Measurements from ENCODE around the gene KCNK5. TPM values are rescaled to one million over a fixed set of nuclear protein-coding genes. Genes with fewer than 3 reads are reported as not detected.
A peak's percentile ranks its signal among the peaks of the same experiment; 100 is the strongest.

The KCNK5 gene
- total and polyA plus RNA-seq, 12 donors, result 0.06 to 1.1 (median 0.25) TPM; not detected in 1

DNA sequence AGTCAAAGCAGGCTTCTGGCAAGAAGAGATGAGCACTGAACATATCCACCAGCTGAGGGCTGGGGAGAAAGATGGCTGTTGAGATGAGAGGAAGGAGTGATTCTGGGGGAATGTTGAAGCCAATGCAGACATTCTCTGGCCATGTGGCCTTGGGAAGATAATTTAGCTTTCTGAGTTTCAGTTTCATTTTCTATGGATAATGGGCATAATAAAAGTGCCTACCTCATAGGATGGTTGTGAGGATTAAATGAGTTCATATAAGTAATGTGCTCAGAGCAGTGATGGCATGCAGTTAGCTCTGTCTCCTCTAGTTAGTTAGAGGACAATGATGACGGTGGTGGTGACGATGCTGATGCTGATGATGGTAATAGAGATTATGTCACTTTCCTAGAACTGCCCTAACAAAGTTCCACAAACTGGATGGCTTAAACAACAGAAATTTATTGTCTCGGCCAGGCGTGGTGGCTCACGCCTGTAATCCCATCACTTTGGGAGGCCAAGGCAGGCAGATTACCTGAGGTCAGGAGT, 18.5 kb upstream of the KCNK5 start:
- no peak overlapping the region for H3K4me3 ChIP-seq
- H3K36me3 ChIP-seq, result no peaks in the 10 kb centered on the region
- H3K27ac ChIP-seq, result no peak overlapping the region
- intact Hi-C loops (cut with DNase I), result no loop called here
- ATAC-seq (no peak), DNase-seq (no peak)
- no peaks in the 10 kb centered on the region for H3K4me1 ChIP-seq
- peaks cover 0 to 6% (median 0%) of the 10 kb centered on the region in 7 donors for H3K27me3 ChIP-seq
- WGBS, 2 donors, result 93 to 94% methylated on average over 5 of the region's 5 CpGs
- TF ChIP-seq, protein P1, sequence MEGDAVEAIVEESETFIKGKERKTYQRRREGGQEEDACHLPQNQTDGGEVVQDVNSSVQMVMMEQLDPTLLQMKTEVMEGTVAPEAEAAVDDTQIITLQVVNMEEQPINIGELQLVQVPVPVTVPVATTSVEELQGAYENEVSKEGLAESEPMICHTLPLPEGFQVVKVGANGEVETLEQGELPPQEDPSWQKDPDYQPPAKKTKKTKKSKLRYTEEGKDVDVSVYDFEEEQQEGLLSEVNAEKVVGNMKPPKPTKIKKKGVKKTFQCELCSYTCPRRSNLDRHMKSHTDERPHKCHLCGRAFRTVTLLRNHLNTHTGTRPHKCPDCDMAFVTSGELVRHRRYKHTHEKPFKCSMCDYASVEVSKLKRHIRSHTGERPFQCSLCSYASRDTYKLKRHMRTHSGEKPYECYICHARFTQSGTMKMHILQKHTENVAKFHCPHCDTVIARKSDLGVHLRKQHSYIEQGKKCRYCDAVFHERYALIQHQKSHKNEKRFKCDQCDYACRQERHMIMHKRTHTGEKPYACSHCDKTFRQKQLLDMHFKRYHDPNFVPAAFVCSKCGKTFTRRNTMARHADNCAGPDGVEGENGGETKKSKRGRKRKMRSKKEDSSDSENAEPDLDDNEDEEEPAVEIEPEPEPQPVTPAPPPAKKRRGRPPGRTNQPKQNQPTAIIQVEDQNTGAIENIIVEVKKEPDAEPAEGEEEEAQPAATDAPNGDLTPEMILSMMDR (IDR thresholded peaks at IDR 0.05), result no peak
- H3K9me3 ChIP-seq, result no peaks in the 10 kb centered on the region

DNA sequence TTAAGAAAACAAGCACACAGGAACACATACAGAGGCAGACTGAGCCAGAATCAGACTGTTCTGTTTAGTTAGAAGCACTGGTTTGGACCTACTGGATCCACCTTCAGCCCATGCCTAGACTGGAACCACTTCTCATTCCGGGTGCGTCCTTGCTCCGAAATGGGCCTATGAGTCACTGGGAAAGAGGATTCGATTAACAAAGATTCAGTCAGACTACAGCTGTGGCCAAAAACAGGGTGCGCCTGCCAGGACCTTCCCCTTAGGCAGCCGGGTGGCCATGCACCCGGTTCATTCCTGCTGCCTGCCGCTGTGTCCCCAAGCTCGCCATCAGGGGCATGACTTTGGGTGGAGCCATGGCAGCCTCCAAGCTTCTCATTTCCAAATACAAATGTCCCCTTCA, 14.5 kb upstream of the KCNK5 start:
- DNase-seq (no peak), ATAC-seq (peak in 3 of 8 donors; percentile 33 to 51 (median 47))
- 77 to 84% methylated on average over 8 to 9 of the region's 9 CpGs for WGBS, 2 donors
- TF ChIP-seq, protein P1 (IDR thresholded peaks at IDR 0.05), result no peak
- no peaks in the 10 kb centered on the region for H3K4me1 ChIP-seq
- H3K9me3 ChIP-seq, result no peaks in the 10 kb centered on the region
- H3K27me3 ChIP-seq, result no peaks in the 10 kb centered on the region
- H3K36me3 ChIP-seq, result no peaks in the 10 kb centered on the region
- no peak overlapping the region for H3K27ac ChIP-seq
- no peak overlapping the region for H3K4me3 ChIP-seq
- intact Hi-C loops (cut with DNase I), result no loop called here

DNA sequence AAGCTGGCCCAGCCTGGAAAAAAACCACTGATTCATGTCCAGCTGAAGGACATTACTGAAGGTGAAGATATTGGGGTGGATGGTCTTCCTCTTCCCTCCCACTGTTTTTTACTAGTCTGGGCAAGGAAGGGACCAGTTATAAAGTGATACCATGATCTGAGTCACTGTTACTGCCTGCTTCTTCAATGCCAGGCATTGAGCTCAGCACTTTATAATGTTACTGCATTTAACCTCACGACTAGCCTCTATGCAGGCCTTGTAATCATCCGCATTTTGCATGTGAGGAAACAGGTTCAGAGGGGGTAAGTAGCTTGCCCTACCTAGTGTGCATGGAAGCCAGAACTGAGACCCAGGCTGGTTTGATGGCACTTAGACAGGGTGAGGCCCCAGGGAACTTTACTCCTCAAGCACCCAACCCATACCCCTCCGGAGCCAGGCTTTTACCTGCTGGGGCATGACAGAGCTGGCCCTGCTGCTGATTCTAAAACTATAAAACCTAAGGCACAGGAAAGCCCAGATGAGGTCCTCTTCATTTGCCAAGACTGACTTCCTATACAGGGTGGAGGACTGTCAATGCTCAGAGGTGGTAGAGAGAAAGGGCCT, 11.0 kb upstream of the KCNK5 start:
- Histone ChIP-seq H3K27me3 (peaks cover 0 to 7% (median 0%) of the 10 kb centered on the region in 7 donors), H3K4me1 (no peaks in the 10 kb centered on the region), H3K9me3 (no peaks in the 10 kb centered on the region), H3K36me3 (no peaks in the 10 kb centered on the region), H3K27ac (no peak overlapping the region), H3K4me3 (no peak overlapping the region)
- 82 to 84% methylated on average over 3 of the region's 3 CpGs for WGBS, 2 donors
- DNase-seq (no peak), ATAC-seq (no peak)
- TF ChIP-seq, protein P1 (IDR thresholded peaks at IDR 0.05), result no peak
- intact Hi-C loops (cut with DNase I), result no loop called here

DNA sequence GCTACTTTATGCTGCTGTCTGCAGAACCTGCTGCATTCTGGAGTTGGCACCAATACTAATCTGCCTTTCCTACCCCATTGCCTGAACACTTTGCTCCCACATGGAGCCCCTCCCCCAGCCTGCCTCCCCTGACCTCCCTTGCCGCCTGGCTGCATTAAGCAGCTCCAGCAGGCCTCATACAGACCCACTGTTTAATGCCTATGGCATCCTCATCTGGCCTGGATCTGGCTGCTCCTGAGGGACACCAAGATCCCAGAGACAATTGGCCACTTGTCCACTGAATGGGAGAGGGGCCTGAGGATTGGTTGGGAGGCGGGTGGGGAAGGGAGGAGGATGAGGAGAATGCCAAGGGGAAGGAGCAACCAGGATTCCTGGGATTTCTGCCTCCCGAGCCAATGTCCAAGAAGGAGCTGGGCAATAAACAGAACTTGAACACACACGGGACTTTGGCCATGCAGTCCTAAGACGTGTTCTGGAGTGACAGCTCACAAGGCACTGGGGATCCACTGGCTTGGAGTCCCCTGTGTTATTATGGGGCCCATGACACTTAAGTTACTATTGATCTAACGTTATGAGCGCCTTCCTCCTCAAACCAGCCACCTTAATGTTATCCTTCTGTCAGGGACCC, 10.4 kb upstream of the KCNK5 start:
- no peak for DNase-seq
- TF ChIP-seq, protein P1 (IDR thresholded peaks at IDR 0.05), result no peak
- H3K4me1 ChIP-seq, result no peaks in the 10 kb centered on the region
- H3K27me3 ChIP-seq, result peaks cover 0 to 7% (median 0%) of the 10 kb centered on the region in 7 donors
- ATAC-seq, result peak in 3 of 8 donors; percentile 49 to 54 (median 50)
- no peaks in the 10 kb centered on the region for H3K36me3 ChIP-seq
- intact Hi-C loops (cut with DNase I), result no loop called here
- no peaks in the 10 kb centered on the region for H3K9me3 ChIP-seq
- no peak overlapping the region for H3K4me3 ChIP-seq
- WGBS, 2 donors, result 61 to 63% methylated on average over 7 of the region's 7 CpGs
- no peak overlapping the region for H3K27ac ChIP-seq

Data from heart right ventricle (tissue), 16 donors.